Measurements from ENCODE around the gene MEF2C. TPM values are rescaled to one million over a fixed set of nuclear protein-coding genes. Genes with fewer than 3 reads are reported as not detected.

The MEF2C gene
- total RNA-seq, 2 experiments from 2014 or later = 0.10 to 0.17 TPM

DNA sequence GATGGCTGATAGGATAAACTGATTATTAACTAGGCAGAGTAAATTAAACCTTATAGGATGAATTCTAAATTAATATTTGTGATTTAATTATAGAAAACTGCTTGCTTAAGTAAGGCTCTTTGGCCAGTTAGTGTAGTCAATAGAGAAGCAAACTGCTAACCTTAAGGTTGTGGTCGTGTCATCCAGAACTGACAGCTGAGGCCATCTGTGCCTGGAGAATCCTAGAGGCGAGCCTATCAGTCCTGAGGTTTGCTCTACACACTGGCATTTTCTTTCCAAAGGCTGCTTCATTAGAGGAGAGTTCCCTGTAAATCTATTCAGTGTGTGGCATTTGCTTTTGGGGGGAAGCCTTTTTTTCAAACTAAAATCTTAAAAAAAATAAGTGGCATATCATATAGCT lies 169.2 kb downstream of the MEF2C start:
- Mint-ChIP-seq H3K27ac (no peak overlapping the region), H3K27me3 (peaks cover 15% of the 10 kb centered on the region), H3K36me3 (ENCODE audit: low read depth) (no peaks in the 10 kb centered on the region), H3K9me3 (no peaks in the 10 kb centered on the region), H3K4me1 (no peaks in the 10 kb centered on the region), H3K4me3 (no peak overlapping the region)
- ChIA-PET POLR2A (no interaction called here), CTCF (no interaction called here)
- DNase-seq = no peak

DNA sequence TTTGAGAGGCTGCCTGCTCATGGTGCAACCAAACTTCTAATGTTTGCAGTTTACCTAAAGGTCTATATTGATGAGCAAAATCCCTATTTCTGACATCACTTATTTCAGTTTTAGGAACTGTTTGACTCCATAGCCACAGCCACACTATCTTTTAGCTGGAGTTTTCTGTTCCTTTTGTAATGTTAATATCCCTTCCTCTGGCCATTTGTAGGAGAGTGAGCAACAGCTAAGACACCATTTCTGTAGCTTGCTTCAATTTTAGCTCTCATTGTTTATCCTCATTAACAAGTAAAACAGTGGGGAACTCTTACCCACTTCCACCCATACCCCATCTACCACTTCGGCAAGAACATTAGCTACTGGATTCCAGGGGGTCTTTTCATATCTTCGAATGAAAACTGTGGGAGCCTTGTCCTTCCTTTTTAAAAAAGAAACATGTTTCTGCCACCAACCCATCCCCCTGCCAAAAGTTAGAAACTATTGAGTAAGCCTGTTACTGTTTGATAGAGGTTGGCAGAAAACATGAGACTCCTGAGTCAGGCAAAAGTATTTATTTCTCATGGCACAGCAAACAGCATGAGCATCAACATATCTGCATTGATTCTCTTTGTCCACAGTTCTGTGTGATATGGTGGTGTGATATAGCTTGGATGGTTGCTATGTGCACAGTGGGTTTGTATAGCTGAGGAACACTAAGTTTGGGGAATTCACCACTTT lies 174.1 kb downstream of the MEF2C start:
- H3K27ac Mint-ChIP-seq = no peak overlapping the region
- ChIA-PET CTCF (no interaction called here), POLR2A (no interaction called here)
- H3K4me3 Mint-ChIP-seq = no peak overlapping the region
- H3K27me3 Mint-ChIP-seq = peaks cover 3% of the 10 kb centered on the region
- H3K36me3 Mint-ChIP-seq (ENCODE audit: low read depth) = no peaks in the 10 kb centered on the region
- DNase-seq = no peak
- no peaks in the 10 kb centered on the region for H3K9me3 Mint-ChIP-seq
- no peaks in the 10 kb centered on the region for H3K4me1 Mint-ChIP-seq

DNA sequence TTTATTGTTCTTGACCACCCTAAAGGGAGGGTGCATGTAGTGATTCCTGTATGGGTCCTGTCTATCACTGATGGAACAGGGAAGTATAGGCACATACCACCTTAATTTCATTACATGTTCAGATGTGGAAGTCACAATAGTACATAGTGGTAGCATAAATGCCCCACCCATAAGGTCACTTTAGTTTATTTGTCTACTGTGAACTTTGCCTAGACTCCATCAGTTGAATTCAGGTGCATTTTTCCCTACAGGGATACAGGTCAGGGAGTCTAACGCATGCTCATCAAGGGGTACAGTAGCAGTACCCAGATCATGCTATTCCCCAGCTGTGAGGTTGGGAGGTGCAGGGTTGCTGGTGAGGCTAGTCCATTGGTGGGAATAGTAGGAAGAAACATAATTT lies 175.0 kb downstream of the MEF2C start:
- ChIA-PET POLR2A (no interaction called here), CTCF (interaction anchor here (0.9 kb wide), 1 partner anchor 12 kb away, joined by 3 read pairs; no protein-coding TSS in a partner anchor)
- H3K27me3 Mint-ChIP-seq = peaks cover 1% of the 10 kb centered on the region
- H3K9me3 Mint-ChIP-seq = no peaks in the 10 kb centered on the region
- no peak overlapping the region for H3K4me3 Mint-ChIP-seq
- no peak for DNase-seq
- no peaks in the 10 kb centered on the region for H3K36me3 Mint-ChIP-seq (ENCODE audit: low read depth)
- H3K4me1 Mint-ChIP-seq = no peaks in the 10 kb centered on the region
- no peak overlapping the region for H3K27ac Mint-ChIP-seq

DNA sequence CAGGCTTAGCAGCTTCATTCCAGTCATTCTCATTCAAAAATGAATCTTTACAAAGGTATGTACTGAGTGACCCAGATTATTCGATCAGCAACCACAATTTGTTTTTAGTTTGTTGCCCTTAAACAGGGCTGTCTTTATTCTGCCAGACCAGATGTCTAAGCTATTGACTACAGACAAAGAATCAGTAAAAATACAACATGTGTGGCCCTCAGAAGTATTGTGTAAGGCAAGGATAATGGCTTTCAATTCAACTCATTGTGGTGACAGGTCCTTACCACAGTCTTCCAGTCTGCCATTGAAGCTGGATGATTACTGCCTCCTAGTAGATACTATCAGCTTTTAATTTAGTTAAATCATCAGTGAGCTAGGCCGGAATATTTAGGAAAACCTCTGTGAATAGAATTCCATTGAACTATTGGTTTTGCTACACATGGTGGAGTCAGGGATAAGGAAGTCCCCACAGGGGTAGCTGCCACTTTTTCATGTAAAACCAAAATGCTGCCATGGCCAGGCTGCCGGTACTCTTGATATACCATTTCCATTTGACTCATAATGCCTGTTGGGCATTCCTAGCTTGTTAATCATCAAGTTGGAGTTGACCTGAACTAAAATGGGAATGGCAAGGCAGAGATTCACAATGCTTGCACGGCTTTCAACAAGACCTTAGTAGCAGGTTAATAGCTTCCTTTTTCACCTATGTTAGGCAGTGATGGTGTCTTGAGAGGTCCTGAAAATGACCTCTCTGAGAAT lies 175.6 kb downstream of the MEF2C start:
- no peak overlapping the region for H3K27ac Mint-ChIP-seq
- CTCF ChIA-PET = interaction anchor here (0.9 to 1.7 kb wide), 2 partner anchors 11 to 16 kb away, joined by 3 to 5 read pairs; no protein-coding TSS in a partner anchor
- DNase-seq = no peak
- POLR2A ChIA-PET = no interaction called here
- no peaks in the 10 kb centered on the region for H3K36me3 Mint-ChIP-seq (ENCODE audit: low read depth)
- no peak overlapping the region for H3K4me3 Mint-ChIP-seq
- H3K9me3 Mint-ChIP-seq = no peaks in the 10 kb centered on the region
- H3K4me1 Mint-ChIP-seq = no peaks in the 10 kb centered on the region
- H3K27me3 Mint-ChIP-seq = peaks cover 1% of the 10 kb centered on the region

DNA sequence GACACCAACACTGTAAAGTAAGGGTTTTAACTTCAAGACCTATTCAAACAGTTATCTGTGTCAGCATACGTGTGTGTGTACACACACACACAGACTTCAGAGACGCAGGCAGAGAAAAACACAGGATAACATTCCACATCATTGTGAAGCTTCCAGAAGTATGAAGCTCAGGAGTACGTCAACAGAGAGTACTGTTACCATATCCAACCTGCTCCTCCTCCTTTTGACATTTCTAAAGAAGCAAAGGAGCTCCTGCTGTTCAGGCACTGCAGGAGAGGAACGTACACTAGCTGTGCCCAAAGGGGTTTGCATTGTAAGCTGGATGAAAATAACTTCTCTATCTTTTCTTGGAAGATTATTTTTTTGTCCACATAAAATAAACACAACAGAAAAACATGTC lies 180.7 kb downstream of the MEF2C start:
- no peaks in the 10 kb centered on the region for H3K9me3 Mint-ChIP-seq
- H3K4me1 Mint-ChIP-seq = no peaks in the 10 kb centered on the region
- no peak overlapping the region for H3K27ac Mint-ChIP-seq
- DNase-seq = no peak
- ChIA-PET CTCF (interaction anchor here (1.8 kb wide), 1 partner anchor 11 kb away, joined by 7 read pairs; no protein-coding TSS in a partner anchor), POLR2A (no interaction called here)
- H3K36me3 Mint-ChIP-seq (ENCODE audit: low read depth) = no peaks in the 10 kb centered on the region
- peaks cover 29% of the 10 kb centered on the region for H3K27me3 Mint-ChIP-seq
- H3K4me3 Mint-ChIP-seq = no peak overlapping the region

DNA sequence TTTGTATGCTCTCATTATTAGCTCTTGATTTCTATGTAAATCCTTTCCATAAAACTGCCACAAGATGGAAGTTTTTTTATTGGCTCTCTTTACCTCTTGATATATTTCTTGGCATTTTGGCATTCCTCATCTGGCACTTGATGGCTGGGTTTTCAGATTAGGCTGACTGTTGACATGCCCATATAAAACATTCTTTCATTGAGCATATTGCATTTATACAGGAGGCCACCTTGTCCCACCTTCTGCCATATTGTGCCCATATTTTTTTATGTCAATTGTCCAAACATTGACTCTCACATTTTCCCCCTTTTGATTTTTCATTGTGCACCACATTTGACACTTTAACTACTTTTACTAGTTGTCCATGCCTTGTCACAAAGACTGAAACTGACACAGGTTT lies 182.9 kb downstream of the MEF2C start:
- peaks cover 47% of the 10 kb centered on the region for H3K27me3 Mint-ChIP-seq
- DNase-seq = no peak
- no peak overlapping the region for H3K27ac Mint-ChIP-seq
- ChIA-PET CTCF (no interaction called here), POLR2A (no interaction called here)
- H3K9me3 Mint-ChIP-seq = no peaks in the 10 kb centered on the region
- H3K36me3 Mint-ChIP-seq (ENCODE audit: low read depth) = no peaks in the 10 kb centered on the region
- no peaks in the 10 kb centered on the region for H3K4me1 Mint-ChIP-seq
- no peak overlapping the region for H3K4me3 Mint-ChIP-seq

DNA sequence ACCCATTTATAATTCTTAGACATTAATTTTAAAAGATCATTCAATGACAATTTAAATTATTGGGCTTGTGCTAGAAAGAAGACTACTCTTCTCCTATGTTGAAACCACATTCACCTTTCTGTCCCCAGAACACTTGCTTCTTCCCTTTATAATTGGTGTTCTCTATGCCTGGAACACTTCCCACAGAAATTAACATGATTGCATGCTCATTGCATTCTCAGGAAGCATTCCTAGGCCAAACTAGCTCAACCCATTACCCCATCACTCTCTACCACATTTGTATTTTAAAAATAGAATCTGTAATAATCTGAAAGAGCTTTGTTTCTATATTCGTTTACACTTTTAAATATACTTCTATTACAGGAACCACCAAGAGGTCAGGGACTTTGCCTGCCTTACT lies 184.7 kb downstream of the MEF2C start:
- no peak for DNase-seq
- Mint-ChIP-seq H3K27ac (no peak overlapping the region), H3K4me3 (no peak overlapping the region), H3K27me3 (peaks cover 62% of the 10 kb centered on the region), H3K36me3 (ENCODE audit: low read depth) (no peaks in the 10 kb centered on the region), H3K9me3 (no peaks in the 10 kb centered on the region), H3K4me1 (no peaks in the 10 kb centered on the region)
- ChIA-PET POLR2A (no interaction called here), CTCF (interaction anchor here (1.3 kb wide), 1 partner anchor 18 kb away, joined by 7 read pairs; no protein-coding TSS in a partner anchor)

DNA sequence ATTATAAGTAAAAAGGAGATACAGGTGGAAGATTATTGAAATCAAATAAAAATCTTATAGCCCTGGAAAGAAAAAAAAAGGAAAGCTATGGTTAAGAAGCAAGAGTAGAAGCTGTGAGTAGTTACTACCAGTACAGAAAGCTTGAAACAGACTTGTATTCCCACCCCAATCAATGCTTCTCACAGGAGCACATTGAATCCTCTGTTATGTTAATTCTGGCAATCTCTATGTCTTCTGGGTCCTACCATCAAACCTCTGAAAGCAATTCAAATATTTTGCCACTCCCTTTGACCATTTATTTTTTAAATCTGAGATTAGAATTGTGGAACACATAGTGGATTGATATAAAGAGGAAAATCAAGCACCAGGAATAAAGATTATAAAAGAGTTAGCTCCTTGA lies 186.5 kb downstream of the MEF2C start:
- no peak overlapping the region for H3K27ac Mint-ChIP-seq
- no peaks in the 10 kb centered on the region for H3K36me3 Mint-ChIP-seq (ENCODE audit: low read depth)
- no peaks in the 10 kb centered on the region for H3K4me1 Mint-ChIP-seq
- ChIA-PET CTCF (interaction anchor here (0.6 to 1.7 kb wide), 3 partner anchors 11 to 36 kb away, joined by 3 to 4 read pairs (median 3); no protein-coding TSS in a partner anchor), POLR2A (interaction anchor here (0.6 kb wide), 1 partner anchor 196 kb away, joined by 4 read pairs; no protein-coding TSS in a partner anchor)
- H3K9me3 Mint-ChIP-seq = no peaks in the 10 kb centered on the region
- no peak for DNase-seq
- H3K4me3 Mint-ChIP-seq = no peak overlapping the region
- peaks cover 74% of the 10 kb centered on the region for H3K27me3 Mint-ChIP-seq

DNA sequence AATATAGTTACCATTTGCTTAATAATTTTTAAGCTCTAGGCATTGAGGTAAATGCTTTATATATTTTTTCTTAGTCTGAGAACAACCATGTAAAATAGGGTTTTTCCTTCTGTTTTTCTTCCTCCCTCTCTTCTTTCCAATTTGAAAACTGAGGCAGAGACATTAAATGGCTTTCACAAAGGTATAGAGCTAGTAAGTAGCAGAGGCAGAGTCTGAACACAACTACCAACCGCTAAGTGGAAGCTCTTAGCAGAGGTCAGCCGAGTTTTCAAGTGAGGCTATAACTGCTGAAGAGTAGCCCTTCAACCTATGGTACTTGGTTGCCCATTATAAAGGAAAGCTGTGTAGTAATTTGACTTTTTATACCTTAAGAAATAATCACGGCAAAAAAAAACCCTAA lies 187.1 kb downstream of the MEF2C start:
- H3K27me3 Mint-ChIP-seq = peaks cover 77% of the 10 kb centered on the region
- H3K9me3 Mint-ChIP-seq = no peaks in the 10 kb centered on the region
- no peak overlapping the region for H3K4me3 Mint-ChIP-seq
- no peak for DNase-seq
- H3K27ac Mint-ChIP-seq = no peak overlapping the region
- H3K36me3 Mint-ChIP-seq (ENCODE audit: low read depth) = peaks cover 2% of the 10 kb centered on the region
- ChIA-PET CTCF (interaction anchor here (0.6 to 1.7 kb wide), 4 partner anchors 12 to 35 kb away, joined by 3 to 4 read pairs (median 3); no protein-coding TSS in a partner anchor), POLR2A (interaction anchor here (0.6 kb wide), 1 partner anchor 196 kb away, joined by 4 read pairs; no protein-coding TSS in a partner anchor)
- H3K4me1 Mint-ChIP-seq = peaks cover 3% of the 10 kb centered on the region

DNA sequence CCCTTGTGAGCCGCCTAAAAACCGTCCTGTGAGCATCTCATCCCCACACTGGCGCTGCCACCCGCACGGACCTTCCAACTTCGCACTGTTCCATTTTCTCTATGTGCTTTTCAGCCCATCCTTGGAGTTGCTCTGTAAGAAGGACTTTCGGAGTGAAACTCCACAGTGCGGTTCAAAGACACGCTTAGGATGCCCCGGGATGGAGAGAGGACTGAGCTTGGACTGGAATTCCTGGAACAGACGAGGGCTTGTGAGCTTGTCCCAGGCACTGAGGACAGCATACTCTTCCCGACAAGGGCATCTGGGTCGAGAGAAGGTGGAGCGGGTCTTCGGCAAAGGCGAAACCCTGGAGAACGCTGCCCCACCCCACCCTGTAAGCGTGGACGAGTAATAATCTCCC lies 187.8 kb downstream of the MEF2C start:
- H3K27me3 Mint-ChIP-seq = peaks cover 80% of the 10 kb centered on the region
- H3K27ac Mint-ChIP-seq = no peak overlapping the region
- DNase-seq = no peak
- H3K36me3 Mint-ChIP-seq (ENCODE audit: low read depth) = peaks cover 4% of the 10 kb centered on the region
- POLR2A ChIA-PET = no interaction called here
- no peaks in the 10 kb centered on the region for H3K9me3 Mint-ChIP-seq
- peaks cover 9% of the 10 kb centered on the region for H3K4me1 Mint-ChIP-seq
- no peak overlapping the region for H3K4me3 Mint-ChIP-seq
- CTCF ChIA-PET = interaction anchor here (1.0 to 1.7 kb wide), 3 partner anchors 14 to 30 kb away, joined by 3 to 4 read pairs (median 3); no protein-coding TSS in a partner anchor

DNA sequence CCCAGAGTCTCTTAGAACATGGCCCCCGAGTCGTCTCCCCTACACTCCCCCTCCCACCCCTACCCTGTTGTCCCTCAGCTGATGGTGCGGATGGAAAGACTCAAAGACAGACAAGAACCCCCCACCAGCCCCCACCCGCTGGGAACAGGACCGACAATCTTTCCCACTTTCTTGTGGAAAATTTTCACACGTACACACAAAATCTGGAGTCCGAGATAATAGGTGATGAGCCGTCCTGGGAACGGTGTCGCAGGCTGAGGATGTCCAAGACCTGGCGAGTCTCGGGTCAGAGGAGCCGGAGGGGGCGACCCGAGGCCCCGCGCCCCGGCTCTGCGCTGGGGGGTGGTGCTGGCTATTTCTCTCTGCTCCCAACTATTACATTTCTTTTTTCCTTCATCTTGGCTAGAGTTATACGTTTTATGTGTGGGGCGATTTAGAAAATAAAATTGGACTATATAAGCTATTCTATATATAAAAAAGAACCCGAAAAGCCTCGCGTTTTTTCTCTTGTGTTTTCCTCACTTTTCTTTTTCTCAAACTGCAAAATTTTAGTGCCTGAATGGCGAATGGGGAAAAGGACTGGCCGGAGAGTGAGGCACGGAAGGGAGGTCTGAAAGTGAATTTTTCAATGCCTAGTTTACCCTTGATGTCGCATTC lies 188.8 kb downstream of the MEF2C start:
- ChIA-PET POLR2A (no interaction called here), CTCF (interaction anchor here (1.2 kb wide), 1 partner anchor 12 kb away, joined by 3 read pairs; no protein-coding TSS in a partner anchor)
- H3K4me3 Mint-ChIP-seq = no peak overlapping the region
- no peaks in the 10 kb centered on the region for H3K9me3 Mint-ChIP-seq
- H3K4me1 Mint-ChIP-seq = peaks cover 9% of the 10 kb centered on the region
- DNase-seq = no peak
- no peak overlapping the region for H3K27ac Mint-ChIP-seq
- H3K27me3 Mint-ChIP-seq = peaks cover 83% of the 10 kb centered on the region
- peaks cover 4% of the 10 kb centered on the region for H3K36me3 Mint-ChIP-seq (ENCODE audit: low read depth)

DNA sequence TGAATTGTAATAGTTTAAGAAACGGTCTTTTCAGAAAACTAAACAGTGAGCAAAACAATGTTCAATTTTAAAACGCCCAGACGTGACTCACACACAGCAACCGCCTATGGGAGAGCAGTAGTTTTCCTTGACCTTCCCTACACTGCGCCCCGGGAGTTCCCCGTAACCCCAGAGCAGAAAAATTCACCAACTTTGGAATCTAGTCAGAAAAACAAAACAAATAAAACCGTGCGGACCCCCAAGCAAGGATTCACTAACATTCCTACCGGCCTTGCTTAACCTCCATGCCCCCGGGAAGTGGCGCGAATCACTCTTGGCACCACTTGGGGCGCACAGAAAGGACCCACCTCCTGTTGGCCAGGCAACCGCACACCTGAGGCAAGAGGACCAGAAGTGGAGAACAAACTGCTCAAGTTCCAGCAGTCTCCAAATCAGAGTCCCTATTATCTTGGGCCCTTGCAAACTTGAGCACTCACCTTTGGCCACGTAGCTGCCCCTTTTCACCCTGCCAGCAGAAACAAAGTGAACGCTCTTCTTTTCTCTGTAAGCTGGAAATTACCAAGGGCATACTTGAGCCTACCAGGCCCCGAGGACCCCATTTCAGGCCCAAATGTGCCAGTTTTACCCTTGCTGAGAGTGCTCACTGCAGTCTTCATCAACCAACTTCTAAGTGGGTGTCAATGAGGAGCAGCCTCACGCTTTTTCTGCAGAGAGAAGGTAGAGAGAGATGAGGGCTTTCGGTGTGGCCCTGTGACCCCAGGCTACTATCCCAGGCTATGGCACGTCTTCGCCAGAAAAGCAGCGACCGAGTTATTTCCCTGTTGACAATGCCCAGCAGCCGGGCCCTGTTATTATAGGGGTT lies 189.7 kb downstream of the MEF2C start:
- Mint-ChIP-seq H3K36me3 (ENCODE audit: low read depth) (peaks cover 4% of the 10 kb centered on the region), H3K4me1 (peaks cover 9% of the 10 kb centered on the region), H3K27me3 (peaks cover 87% of the 10 kb centered on the region), H3K4me3 (no peak overlapping the region), H3K27ac (no peak overlapping the region), H3K9me3 (no peaks in the 10 kb centered on the region)
- DNase-seq = no peak
- ChIA-PET POLR2A (interaction anchor here (0.6 kb wide), 1 partner anchor 1132 kb away, joined by 4 read pairs; no protein-coding TSS in a partner anchor), CTCF (no interaction called here)

All from activated CD4-positive, alpha-beta T cell treated with anti-CD3 and anti-CD28 coated beads, Interleukin-2, amount 10 ng/mL, durations not matched to agents 7 days and 5 days (primary cell).